Effector CD8-positive, alpha-beta T cell (primary cell): ENCODE data around the gene OGT.
"Not testable (repeated sequence)": the region's sequence is repeated elsewhere in the genome, so short reads cannot be mapped to it uniquely, and the experiment has no call there.

ENCODE experiments used
- DNase-seq: peaks from one replicate; lab custom pipeline; 2025; lab: John Stamatoyannopoulos, UW
- total RNA-seq, 4 experiments: gene quantifications; one replicate each; lab custom pipeline; 2026; lab: John Stamatoyannopoulos, UW

Gene OGT
- 795 to 1,375 (median 1,003) reads per million in 4 experiments for total RNA-seq

DNA sequence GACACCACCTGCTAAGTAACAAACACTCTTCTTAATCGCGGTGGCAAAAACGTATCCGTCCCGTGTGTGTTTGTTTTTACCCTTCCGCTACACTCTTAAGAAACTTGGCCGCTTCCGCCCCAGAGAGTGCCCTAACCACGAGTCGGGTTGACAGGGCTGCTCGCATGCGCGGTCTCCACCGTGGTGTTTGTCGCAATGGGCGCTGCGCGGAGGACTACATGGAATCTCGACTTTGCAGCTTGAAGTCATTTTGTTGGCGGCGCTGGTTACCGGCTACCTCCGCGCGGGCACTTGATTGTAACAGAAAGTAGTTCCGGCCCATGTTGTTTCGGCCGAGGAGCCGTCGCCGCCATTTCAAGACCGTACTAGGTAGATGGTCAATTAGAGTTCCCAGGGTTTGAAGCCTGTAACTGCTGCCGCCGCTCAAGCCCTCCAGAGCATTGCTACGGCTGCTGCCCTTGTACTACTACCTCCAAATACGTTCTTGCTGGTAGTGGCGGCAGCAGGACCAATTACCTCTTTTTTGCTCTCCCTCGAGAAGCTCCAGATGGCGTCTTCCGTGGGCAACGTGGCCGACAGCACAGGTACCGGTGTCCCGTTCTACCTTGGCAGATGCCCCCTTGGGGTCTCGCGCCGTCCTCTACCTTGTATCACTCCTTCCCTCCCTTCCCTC is at the start of gene OGT:
OGT (plus strand) TSS at position 352 of the 673 bp plus-strand sequence; CDS start at position 548, 196 bp downstream.
- peak; percentile 87 for DNase-seq

DNA sequence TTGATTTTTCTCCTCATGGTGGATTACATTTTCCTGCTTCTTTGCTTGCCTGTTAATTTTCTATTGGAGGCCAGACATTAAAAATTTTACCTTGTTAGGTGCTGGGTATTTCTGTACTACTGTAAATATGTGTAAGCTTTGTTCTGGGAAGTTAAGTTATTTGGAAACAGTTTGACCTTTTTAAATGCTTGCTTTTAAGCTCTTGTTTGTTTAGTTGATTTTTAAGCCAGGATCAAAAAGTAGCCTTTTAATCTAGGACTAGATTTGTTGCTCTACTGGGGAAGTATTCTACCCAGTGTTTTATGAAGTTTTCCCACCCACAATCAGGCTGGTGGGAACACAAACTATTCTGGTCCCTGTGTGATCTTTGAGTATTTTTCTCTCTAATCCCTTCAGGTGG is 45.1 kb upstream of the OGT start:
- DNase-seq, result no peak

DNA sequence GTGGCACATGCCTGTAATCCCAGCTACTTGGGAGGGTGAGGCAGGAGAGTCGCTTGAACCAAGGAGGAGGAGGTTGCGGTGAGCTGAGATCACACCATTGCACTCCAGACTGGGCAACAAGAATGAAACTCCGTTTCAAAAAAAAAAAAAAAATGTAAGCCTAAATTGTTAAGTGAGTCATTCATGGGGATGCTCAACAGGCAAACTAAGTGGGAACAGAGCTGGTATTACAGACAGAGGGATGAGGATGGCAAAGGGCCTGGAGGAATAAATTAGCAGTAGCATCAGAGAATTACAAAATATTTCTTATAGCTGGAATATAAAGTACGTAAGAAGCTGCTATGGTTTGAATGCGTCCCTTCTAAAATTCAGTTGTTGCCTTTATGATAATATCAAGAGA is 43.4 kb upstream of the OGT start:
- no peak for DNase-seq

DNA sequence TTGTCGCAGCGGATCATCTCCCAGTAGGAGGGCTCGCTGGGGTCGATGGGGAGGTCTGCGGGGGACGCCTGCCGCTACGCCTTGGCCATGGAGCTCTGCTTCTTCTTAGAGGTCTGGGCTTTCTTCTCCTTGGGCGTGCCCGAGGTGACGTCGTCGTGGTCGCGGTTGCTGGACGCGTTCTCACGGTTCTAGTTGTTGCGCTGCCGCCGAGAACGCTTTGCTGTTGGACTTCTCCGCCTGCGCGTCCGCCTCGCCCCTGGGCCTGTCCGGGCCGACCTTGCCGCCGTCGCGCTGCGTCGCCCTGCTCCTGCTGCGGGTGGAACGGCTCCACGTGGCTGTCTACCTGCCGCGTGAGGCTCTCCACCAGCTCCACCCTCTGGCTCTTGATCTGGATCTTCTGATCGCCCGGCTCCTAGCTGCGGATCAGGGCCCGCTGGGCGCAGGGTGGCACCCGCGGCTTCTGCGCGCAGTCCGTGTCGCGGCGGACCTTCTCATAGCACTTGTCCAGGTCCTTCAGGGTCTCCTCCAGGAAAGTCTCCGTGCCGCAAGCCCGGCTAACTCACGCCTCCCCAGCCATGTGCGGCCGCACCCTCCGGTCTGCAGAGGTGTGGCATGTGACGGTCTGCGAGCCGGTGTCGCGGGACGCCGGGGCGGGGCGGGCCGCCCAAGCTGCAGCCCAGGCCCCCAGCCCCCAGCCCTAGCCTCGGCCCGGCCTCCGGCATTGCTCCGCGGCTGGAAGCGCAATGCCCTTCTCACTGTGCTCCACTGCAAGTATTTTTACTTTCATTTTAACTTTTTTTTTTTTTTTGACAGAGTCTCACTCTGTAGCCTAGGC is 40.5 kb upstream of the OGT start:
- DNase-seq, result peak; percentile 6

DNA sequence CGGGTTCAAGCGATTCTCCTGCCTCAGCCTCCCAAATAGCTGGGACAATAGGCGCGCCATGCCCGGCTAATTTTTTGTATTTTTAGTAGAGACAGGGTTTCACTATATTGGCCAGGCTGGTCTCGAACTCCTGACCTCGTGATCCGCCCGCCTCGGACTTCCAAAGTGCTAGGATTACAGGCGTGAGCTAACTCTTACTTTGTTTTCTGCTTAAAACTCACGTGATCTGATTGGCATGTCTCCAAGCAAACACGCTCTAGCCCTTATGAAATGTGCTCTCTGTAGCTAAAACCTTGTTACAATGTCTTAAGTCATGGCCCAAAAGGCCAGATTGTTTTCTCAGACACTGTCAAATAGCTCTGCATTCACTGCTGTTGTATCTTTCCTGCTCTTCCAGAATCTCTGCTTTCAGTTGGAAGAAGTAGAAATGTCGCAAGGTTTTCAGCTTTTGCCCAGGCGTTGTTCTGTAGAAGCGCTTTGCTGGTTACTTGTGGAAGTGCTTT is 39.7 kb upstream of the OGT start:
- no peak for DNase-seq

DNA sequence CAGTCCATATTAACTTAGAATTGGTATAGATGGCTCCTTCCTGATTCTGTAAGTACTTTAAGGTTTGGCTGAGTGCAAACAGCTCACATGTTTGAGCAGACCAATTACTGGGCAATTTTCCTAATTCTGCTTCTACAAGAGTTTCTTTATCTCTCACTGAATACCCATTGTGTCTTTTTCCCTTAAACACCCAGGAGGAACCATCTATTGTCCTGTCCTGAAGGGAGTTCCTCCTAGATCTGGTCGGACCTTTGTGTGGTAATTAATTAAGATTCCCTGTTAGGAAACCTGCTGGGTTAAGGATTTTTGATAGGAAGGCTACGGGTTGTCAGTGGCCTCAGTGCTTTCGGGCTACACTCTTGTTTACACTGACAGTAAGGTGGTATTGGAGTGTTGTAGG is 36.9 kb upstream of the OGT start:
- not testable (repeated sequence) for DNase-seq

DNA sequence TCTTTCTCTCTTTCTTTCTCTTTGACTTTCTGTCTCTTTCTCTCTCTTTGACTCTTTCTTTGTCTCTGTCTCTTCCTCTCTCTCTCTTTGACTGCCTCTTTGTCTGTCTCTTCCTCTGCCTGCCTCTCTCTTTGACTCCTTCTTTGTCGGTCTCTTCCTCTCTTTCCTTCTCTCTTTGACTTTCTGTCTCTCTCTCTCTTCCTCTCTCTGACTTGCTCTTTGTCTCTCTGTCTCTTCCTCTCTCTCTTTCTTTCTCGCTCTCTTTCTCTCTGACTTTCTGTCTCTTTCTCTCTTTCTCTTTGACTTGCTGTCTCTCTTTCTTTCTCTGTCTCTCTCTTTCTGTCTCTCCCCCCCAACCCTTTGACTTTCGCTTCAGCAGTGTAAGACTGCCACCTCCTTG is 36.4 kb upstream of the OGT start:
- no peak for DNase-seq

DNA sequence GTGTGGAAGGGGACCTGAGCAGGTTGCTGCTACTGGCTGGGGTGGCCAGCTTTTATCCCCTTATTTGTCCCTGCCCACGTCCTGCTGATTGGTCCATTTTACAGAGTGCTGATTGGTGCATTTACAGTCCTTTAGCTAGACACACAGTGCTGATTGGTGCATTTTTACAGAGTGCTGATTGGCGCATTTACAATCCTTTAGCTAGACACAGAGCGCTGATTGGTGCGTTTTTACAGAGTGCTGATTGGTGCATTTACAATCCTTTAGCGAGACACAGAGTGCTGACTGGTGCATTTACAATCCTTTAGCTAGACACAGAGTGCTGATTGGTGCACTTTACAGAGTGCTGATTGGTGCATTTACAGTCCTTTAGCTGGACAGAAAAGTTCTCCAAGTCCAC is 30.8 kb upstream of the OGT start:
- DNase-seq, result not testable (repeated sequence)

DNA sequence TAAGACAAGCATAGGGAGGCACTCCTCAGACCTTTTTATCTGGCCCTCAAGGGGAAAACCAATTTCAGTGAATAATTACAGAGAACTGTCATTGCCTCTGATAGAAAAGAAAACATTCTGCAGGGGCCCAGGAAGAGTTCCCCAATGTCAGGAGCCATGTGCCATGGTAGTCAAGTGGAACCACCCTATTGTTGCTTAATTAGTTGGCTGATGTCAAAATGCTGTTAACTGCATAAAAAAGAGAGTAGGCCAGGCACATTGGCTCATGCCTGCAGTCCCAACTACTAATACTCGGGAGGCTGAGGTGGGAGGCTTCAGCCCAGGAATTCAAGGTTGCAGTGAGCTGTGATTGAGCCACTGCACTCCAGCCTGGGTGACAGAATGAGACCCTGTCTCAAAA is 28.6 kb upstream of the OGT start:
- no peak for DNase-seq

DNA sequence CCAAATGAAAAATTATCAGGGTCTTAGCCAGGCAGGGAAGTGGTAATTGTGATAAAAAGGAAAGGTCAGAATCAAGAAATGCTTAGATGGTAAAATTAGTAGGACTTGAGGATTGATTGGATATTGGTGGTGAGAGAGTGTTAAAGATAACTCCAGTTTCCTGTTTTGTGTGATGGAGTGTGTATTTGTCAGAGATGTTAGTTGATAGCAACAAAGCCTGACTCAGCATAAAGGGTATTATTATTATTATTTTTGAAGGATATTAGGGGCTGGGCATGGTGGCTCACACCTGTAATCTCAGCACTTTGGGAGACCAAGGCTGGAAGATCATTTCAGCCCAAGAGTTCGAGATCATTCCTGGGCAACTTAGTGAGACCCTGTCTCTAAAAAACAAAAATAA is 23.6 kb upstream of the OGT start:
- no peak for DNase-seq

DNA sequence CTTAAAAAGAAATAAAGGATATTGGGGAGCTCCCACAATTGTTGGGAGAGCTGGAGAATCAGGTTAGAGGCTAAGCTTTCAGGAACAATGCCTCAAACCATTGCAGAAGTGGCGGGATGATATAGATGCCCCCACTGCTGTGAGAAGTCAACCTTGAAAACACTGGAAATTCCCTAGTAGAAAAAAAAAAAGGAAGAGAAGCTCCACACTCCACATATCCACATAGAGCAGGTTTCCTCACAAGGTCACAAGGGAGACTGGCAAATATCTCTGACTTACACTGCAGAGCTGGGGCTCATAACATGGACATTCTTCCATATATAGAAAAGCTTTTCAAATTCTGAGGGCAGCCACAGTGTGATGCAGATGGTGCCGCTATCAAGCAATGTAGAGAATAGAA is 22.7 kb upstream of the OGT start:
- DNase-seq, result no peak

DNA sequence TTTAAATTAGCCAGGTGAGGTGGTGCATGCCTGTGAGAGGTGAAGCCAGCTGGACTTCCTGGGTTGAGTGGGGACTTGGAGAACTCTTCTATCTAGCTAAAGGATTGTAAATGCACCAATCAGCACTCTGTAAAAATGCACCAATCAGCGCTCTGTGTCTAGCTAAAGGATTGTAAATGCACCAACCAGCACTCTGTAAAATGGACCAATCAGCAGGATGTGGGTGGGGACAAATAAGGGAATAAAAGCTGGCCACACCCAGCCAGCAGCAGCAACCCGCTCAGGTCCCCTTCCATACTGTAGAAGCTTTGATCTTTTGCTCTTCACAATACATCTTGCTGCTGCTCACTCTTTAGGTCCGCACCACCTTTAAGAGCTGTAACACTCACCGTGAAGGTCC is 19.2 kb upstream of the OGT start:
- DNase-seq, result not testable (repeated sequence)

DNA sequence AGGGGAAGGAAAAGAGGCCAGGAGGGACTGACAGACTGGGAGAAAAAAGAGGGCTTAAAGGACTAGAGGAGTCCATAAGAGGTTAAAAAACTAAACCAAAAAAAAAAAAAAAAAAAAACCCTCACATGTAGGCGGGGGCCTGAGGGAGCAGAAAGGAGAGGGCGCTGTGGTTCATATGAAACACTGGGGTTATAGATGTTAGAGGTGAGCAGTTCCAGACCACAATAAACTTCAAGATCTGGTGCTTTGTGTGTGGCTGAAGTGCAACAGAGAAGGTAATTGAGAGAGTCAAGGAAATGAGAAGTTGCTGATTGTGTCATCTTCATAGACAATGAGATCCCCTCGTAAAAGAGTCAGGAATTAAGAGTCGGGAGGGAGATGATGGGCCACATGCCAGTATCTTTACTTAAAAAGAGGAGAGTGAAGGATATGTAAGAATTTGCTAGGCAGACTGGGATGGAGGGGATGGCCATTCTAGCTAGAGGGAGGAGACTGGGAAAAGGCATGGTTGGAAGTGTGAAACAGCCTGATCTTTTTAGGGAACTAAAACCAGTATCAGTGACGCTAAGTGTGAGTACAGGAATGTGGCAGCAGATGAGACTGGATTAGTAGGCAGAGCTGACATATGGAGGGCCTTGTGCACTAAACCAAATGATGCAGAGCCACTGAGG is 18.4 kb upstream of the OGT start:
- DNase-seq, result no peak

DNA sequence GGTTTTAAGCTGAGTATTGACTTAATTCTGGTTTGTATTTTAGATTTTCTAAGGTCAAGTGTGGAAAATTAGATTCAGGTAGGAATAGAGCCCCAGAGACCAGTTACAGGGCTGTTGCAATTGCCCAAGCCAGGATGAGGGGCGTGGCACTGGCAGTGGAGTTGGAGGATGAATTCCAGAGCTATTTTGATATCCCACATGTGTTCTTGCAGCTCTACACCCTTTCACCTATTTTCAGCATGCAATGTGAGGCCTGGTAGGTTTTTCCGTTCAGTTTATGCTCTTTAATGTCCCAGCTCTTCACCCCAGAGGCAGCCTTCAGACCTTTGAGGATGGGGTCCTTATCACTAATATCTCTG is 17.9 kb upstream of the OGT start:
- DNase-seq, result no peak

DNA sequence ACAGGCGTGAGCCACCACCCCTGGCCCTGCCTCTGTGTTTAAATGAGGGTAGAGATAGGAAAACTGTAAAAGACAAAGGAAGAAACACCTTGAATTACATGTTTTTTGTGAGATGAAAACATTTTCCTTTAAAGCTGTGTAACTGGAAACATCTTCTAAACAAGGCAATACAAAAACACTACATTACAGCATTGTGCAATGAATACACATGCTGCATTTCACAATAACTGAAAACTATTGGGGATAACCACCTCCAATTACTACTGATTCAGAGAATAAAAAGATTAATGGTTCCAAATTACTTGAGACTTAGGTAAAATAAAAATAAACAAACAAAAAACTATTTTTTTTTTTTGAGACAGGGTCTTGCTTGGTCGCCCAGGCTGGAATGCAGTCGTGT is 7.6 kb upstream of the OGT start:
- no peak for DNase-seq

DNA sequence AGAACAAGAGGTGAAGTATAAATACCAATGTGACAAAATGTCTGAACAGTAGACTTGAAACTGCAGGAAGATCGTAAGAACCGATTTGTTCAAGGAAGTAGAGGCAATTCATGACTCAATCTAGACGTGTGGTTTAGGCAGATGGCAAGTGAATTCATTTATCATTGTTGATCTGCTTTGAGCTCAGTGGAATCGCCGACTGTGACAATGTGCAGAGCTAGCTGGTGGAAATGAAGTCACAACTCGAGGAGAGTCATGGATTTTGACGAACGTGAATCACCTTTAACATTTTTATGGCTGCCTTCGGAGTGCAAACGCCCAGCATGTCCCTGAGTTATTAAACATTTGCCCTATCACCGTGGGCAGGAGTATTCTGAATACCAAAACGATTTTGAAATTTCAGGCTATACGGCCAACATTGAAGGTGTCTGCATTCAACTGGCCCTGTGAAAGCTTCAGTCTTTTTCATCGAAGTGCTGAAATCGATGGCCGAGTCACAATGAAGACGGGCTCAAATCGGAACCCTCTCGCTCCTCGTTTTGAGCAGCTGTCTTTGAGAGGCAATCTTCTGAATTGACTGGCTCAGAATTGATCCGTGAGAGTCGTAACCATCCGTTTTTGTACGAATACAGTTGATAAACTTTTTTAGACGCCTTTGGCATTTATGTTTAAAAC is 689 bp upstream of the OGT start:
- DNase-seq, result peak; percentile 36

DNA sequence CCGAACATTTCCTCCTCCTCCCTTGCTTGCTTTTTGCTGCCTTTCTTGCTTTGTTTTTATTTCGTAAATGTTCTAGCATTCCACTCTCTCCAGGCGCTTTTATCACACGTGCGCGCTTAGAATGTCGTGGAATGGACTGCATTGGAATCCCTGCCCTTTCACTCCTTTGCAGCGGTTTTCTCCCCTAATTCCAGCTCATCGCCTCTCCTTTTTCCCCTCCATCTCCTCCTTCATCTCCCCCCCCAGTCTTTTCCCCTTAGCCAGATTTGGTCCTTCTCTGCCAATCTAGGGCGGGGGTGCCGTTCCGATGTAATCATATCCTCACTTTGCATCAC is 579 bp downstream of the OGT start:
- DNase-seq, result no peak

DNA sequence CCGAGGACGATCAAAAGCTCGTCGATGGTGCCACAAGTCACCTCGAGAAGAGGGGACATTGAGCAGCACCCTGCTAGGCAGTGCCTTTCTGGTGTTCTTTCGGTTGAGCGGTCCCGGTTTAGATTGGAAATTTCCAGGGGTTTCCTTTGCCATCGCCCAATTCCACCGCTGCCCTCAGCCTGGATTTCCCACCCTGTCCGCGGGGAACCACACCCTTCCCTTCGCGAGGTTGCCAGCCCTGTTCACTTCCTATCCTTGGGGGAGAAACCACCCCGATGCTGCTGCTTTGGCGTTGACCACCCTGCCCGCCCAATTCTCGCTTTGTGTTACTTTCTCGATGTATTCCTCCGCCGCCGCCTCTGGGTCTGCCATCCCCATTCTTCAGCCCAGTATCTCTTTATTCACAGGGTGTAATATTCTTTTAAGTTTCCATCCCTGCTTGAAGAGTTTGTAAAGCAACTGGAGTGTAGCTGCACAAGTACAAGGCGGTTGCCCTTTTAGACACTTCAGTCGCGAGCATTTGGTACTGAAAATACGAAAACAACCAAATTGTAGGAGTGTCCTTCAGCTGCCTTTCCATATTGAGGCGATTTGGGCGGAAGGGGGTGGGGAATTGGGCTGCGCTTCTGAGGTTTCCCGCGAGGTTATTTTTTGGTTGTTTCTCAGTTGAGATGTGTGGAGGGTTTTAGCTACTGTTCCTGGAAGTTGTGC is 1.1 kb downstream of the OGT start:
- peak; percentile 19 for DNase-seq

DNA sequence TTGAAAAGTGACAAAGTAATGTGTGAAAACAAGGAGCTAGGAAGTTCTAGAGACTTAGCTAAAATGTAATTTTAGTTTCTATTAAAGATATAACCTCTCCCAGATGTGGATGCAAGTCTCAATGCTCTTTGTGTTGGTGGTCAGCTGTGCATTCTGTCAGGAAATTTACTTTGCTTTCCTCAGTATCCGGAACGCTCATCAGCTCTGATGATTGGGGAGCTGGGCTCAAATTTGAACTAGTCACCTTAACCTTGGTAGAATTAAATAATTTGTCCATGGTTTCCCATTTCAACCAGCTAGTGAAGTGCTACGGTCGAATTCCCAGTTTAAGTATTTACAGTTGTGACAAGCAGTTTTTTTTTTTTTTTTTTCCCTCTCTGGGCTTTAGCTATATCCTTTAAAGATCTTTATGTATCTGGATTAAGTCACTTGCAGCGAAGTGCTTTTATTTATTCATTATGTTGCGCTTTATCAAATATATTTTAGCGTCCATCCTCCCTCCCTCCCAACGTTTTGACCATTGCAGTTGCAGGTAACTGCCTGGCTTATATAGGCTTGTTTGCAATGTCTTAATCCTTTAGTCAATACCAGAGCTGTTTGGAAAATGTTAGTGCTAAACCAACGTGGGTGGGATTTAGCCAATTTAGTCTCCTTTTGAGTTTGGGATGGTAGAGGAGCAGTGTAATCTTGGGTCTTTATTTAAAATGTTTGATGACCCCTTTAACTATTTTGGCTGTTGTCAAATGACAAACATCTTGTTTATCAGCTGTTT is 2.1 kb downstream of the OGT start:
- no peak for DNase-seq

DNA sequence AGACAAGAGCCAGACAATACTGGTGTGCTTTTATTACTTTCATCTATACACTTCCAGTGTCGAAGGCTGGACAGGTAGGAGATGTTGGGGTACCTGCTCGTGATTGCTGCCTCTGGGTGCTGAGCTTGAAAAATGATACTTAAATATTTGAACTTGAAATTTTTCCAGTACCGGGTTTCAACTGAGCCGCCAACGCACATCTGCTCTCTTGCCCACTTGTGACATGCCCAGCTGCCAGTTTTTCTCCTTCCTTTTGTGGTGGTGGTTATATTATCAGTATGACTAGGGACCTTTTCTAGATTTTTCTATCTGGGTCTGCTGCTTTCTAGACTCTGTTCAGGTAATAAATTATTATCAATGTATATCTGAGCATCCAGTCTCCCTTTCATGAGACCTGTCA is 3.4 kb downstream of the OGT start:
- no peak for DNase-seq

DNA sequence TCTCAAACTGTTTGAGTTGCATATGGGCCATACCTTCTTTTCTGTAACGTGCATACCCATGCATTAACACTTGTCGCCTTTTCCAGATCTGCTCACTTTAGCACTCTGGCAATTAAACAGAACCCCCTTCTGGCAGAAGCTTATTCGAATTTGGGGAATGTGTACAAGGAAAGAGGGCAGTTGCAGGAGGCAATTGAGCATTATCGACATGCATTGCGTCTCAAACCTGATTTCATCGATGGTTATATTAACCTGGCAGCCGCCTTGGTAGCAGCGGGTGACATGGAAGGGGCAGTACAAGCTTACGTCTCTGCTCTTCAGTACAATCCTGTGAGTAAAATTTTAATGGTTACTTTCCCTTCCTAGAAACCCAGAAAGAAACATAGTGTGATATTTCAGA is 4.8 kb downstream of the OGT start:
- DNase-seq, result no peak
